Stimulated activated CD4-positive, alpha-beta T cell treated with anti-CD3 and anti-CD28 coated beads, Interleukin-1b, Interleukin-23, amount 100 ng/mL, for 1 hour (primary cell): ENCODE results near the gene PRDM8.
"Not testable (repeated sequence)": the region's sequence is repeated elsewhere in the genome, so short reads cannot be mapped to it uniquely, and the experiment has no call there.

Experiments used
- DNase-seq, 2 donors: peaks; one replicate each; pipeline ENCODE4 v3.0.0-alpha.2; 2020; ENCODE audit warnings: low read depth in 2 of 2

The PRDM8 gene

GRCh38 chr4:80196922-80197573 lies at the start of gene PRDM8:
TSS of gene PRDM8 (plus strand) at chr4:80197503. CDS start at chr4:80200081, 2,578 bp downstream.
- DNase-seq = no peak

DNA sequence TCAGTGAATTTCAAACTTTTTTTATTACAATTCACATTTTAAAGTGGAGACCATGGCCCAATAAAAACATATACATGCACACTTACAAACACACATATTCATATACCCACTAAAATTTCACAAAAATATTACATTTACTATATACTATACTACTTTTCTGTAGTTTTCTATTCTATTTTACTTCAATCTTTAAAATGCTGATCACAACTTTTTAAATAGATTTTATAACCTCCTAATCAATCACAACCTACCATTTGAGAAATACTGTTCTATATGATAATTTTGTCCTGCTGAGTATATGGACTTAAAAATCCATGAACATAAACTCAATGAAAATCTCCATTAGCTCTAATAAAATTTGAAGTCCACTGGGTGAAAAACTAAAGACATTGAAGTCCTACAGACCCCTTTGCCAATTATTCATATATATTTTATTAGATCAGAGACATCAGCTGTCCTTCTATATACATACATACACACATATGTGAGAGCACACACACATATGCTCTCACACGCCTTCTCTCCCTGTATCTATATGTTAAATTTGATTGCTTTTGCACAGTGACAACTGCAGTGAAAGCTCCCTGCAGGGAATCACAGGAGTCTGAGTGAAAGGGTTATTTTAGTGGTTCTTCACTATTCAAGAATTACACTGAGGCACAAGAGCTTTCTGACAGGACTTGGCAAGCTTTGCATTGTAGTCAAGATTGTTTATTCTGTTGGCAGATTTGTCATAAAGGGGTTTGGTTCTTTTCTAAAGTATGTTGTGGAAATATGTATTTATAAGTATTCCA lies 46.7 kb upstream of the PRDM8 start:
- DNase-seq = no peak

GRCh38 chr4:80151981-80152380 lies 45.3 kb upstream of the PRDM8 start:
- DNase-seq = no peak

- no peak for DNase-seq
Measured at GRCh38 chr4:80153874-80154544, 43.3 kb upstream of the PRDM8 start.

DNA sequence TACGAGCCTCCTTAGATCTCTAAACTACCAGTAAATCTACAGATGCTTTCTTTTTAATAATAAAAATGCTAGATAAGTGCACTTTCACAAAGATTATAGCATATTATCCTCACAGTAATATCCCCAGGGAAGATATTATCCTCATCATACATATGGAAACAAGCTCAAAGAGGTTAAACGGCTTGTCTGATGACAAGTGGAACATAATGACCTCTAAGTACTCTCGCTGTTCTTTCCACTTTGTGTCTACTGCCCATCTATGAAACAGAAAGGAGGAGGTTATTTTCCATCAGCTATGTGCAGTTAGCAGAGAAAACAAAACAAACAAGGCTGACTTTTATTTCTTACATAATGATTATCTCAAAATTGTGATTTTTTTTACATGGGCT lies 42.8 kb upstream of the PRDM8 start:
- no peak for DNase-seq

DNA sequence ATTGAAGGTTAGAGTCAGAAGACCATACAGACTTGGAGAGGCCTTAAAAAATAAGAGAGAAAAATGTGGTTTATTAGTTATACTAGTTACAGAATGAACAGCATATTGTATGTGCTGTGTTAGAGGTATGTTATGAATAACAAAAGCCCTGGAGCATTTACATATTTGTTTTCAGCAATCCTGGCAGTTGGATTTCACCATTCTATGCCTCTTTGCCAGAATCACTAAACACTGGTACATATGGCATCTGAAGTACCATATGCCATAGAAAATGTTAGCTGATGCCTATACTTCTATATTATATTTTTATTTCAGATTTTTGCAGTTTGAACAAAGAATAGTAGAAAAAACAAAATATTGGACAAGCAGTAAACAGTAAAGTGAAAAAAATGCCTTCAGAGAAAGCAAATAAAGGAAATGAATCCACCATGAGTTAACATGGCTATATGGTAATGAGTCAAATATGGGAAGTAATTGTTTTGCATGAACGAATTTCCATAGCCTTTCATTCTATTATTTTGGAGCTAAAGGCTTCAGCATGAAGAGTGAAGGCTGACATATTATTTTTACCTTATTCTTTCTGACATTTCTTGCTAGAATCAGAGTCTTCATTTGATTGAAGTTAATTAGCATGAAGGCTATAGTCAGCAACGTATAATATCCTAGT lies 41.9 kb upstream of the PRDM8 start:
- DNase-seq = no peak

GRCh38 chr4:80156410-80156809 lies 40.9 kb upstream of the PRDM8 start:
- no peak for DNase-seq

- no peak for DNase-seq
Measured at GRCh38 chr4:80161413-80162058, 35.8 kb upstream of the PRDM8 start.

GRCh38 chr4:80162418-80162817 lies 34.9 kb upstream of the PRDM8 start:
- DNase-seq = no peak

DNA sequence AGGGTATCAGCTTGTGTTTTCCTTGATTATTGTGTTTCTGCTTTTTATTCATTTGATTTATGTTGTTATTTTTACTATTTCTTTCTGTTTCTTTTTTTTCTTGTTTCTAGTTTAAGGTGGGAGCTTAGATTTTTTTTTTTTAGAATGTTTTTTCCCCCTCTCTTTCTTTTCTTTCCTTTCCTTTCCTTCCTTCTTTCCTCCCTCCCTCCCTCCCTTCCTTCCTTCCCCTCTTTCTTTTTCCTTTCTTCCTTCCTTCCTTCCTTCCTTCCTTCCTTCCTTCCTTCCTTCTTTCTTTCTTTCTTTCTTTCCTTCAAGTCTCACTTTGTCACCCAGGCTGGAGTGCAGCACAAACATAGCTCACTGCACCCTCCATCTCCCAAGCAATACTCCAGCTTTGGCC lies 31.4 kb upstream of the PRDM8 start:
- no peak for DNase-seq

DNA sequence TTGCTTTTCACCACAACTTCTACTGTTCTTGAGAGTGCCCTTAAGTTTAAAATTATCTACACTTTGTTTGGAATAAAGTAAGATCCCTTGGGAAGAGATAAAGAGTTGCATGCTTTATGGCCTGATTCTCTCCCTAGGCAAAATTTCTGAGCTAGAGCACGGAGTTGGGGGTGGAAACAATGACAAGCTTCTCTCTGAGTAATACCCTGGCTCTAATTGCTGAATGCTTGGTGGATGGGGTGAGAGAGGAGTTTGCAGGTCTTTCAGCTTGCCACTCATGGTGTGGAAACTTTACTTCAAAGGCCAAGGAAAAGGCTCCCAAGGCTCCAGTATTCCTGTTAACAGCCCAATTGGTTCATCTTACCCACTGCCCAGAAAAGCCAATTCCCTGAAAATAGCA lies 26.1 kb upstream of the PRDM8 start:
- no peak for DNase-seq

- no peak for DNase-seq
Measured at GRCh38 chr4:80171656-80172055, 25.6 kb upstream of the PRDM8 start.

- DNase-seq = no peak
Measured at GRCh38 chr4:80172203-80172602, 25.1 kb upstream of the PRDM8 start.

GRCh38 chr4:80173401-80173800 lies 23.9 kb upstream of the PRDM8 start:
- DNase-seq = no peak

DNA sequence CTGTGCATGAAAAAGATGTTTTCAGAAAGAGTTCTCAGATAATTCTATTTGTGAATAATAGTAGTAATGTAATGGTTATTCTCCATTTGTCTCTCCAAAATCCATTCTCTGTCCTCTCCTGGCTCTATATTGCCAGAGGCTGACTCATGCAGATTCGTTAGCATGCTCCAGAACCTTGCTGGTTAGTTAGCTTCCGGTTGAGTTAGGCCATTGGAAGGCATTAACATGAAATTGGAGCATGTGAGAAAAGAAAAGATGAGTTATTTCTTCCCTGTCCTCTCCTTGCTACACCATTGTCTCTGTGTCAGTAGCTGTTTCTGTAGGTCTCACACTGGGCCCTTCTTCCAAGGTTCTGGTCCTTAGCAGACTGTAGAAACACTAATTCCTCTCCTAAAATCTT lies 23.5 kb upstream of the PRDM8 start:
- DNase-seq = no peak

GRCh38 chr4:80177793-80178192 lies 19.5 kb upstream of the PRDM8 start:
- not testable (repeated sequence) for DNase-seq

- DNase-seq = no peak
Measured at GRCh38 chr4:80178964-80179363, 18.3 kb upstream of the PRDM8 start.

DNA sequence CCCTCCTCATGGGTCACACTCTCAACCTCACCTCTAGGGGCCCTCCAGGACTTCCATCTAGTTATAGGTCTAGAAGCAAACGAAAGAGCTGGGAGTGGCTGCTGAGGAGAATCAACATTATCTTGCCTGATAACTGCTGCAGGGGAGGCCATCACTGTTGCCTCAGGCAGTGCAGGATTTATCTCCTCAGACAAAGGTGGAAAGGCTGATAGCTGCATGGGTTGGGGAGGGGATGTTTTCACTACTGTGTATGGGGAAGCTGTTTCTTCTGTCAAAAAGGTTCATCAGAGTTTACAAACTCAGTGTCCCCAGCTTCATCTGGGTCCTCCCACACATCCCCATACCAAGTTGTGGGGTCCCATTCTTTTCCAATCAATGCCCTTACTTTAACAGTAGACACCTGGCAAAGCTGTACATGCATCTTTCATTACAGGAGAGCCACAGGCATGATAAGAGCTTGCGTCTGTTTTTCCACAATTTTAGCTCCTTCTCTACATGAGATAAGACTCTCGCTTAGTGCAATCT lies 17.6 kb upstream of the PRDM8 start:
- no peak for DNase-seq

GRCh38 chr4:80180743-80181142 lies 16.6 kb upstream of the PRDM8 start:
- DNase-seq = no peak

- DNase-seq = no peak
Measured at GRCh38 chr4:80182237-80182866, 15.0 kb upstream of the PRDM8 start.
